Measurements from ENCODE around the gene NT5E.

GRCh38 chr6:85483846-85484245 is 34.0 kb downstream of the NT5E start:
- TF ChIP-seq SIN3A (IDR thresholded peaks at IDR 0.05; ENCODE audit: borderline replicate concordance, insufficient read depth, low read length): no peak
- TF ChIP-seq, protein P1, sequence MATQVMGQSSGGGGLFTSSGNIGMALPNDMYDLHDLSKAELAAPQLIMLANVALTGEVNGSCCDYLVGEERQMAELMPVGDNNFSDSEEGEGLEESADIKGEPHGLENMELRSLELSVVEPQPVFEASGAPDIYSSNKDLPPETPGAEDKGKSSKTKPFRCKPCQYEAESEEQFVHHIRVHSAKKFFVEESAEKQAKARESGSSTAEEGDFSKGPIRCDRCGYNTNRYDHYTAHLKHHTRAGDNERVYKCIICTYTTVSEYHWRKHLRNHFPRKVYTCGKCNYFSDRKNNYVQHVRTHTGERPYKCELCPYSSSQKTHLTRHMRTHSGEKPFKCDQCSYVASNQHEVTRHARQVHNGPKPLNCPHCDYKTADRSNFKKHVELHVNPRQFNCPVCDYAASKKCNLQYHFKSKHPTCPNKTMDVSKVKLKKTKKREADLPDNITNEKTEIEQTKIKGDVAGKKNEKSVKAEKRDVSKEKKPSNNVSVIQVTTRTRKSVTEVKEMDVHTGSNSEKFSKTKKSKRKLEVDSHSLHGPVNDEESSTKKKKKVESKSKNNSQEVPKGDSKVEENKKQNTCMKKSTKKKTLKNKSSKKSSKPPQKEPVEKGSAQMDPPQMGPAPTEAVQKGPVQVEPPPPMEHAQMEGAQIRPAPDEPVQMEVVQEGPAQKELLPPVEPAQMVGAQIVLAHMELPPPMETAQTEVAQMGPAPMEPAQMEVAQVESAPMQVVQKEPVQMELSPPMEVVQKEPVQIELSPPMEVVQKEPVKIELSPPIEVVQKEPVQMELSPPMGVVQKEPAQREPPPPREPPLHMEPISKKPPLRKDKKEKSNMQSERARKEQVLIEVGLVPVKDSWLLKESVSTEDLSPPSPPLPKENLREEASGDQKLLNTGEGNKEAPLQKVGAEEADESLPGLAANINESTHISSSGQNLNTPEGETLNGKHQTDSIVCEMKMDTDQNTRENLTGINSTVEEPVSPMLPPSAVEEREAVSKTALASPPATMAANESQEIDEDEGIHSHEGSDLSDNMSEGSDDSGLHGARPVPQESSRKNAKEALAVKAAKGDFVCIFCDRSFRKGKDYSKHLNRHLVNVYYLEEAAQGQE (IDR thresholded peaks at IDR 0.05; ENCODE audit: insufficient read depth in 1 of 2, low read depth in 2 of 2, low read length in 2 of 2): no peak
- TF ChIP-seq TAF1 (IDR thresholded peaks at IDR 0.05; ENCODE audit: borderline replicate concordance, insufficient read depth, low read length): no peak
- TF ChIP-seq POLR2AphosphoS5 (IDR thresholded peaks at IDR 0.05; ENCODE audit: low read depth, low read length): no peak
- no peak for TF ChIP-seq FOXP2 (optimal IDR thresholded peaks at IDR 0.05; ENCODE audit: borderline replicate concordance, extremely low read depth, extremely low read length, insufficient read depth)

All from PFSK-1 (cell line).